ENCODE data around the gene WDR33. TPM values are rescaled to one million over a fixed set of nuclear protein-coding genes. Genes with fewer than 3 reads are reported as not detected.

WDR33 gene
- total and polyA plus RNA-seq, 10 of the 15 experiments (the other 5 are each of a cell fraction or from before 2014, with no cell fraction given), result 29.2 to 73.8 (median 45.6) TPM

DNA sequence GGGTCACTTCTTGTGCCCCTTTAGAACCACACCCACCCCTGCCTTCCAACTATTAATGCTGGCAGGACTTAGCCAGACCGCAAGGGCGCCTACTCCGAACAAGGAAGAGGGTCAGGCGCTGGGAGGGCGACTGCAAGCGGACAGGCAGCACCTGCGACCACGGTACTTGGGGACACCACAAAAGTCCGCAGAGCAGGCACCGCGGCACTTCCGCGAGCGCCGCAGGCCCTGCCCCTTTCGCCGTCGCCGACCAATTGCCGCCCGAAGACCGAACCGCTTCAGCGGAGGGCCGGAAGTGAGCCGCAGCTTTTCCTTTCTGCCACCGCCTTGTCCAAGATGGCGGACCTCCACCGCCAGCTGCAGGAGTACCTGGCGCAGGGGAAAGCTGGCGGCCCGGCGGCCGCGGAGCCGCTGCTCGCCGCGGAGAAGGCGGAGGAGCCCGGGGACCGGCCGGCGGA lies 109.7 kb downstream of the WDR33 start, which contains the start of gene SFT2D3 (continued):
- TF ChIP-seq, protein P1, sequence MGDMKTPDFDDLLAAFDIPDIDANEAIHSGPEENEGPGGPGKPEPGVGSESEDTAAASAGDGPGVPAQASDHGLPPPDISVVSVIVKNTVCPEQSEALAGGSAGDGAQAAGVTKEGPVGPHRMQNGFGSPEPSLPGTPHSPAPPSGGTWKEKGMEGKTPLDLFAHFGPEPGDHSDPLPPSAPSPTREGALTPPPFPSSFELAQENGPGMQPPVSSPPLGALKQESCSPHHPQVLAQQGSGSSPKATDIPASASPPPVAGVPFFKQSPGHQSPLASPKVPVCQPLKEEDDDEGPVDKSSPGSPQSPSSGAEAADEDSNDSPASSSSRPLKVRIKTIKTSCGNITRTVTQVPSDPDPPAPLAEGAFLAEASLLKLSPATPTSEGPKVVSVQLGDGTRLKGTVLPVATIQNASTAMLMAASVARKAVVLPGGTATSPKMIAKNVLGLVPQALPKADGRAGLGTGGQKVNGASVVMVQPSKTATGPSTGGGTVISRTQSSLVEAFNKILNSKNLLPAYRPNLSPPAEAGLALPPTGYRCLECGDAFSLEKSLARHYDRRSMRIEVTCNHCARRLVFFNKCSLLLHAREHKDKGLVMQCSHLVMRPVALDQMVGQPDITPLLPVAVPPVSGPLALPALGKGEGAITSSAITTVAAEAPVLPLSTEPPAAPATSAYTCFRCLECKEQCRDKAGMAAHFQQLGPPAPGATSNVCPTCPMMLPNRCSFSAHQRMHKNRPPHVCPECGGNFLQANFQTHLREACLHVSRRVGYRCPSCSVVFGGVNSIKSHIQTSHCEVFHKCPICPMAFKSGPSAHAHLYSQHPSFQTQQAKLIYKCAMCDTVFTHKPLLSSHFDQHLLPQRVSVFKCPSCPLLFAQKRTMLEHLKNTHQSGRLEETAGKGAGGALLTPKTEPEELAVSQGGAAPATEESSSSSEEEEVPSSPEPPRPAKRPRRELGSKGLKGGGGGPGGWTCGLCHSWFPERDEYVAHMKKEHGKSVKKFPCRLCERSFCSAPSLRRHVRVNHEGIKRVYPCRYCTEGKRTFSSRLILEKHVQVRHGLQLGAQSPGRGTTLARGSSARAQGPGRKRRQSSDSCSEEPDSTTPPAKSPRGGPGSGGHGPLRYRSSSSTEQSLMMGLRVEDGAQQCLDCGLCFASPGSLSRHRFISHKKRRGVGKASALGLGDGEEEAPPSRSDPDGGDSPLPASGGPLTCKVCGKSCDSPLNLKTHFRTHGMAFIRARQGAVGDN (IDR thresholded peaks at IDR 0.05), result no peak; the same call in 1 of the 2 replicates
- TF ChIP-seq CHD2 (IDR thresholded peaks at IDR 0.05; ENCODE audit: borderline replicate concordance, low read depth, low read length) (peak; percentile 49; the same call in 1 of the 2 replicates), CREM (IDR thresholded peaks at IDR 0.05; ENCODE audit: low read depth) (no peak), IKZF2 (IDR thresholded peaks at IDR 0.05) (no peak), NRF1 (conservative IDR thresholded peaks at IDR 0.05; ENCODE audit: low read depth, low read length) (no peak), NFIC (IDR thresholded peaks at IDR 0.05; ENCODE audit: low read depth, low read length) (no peak), STAT1 (conservative IDR thresholded peaks at IDR 0.05) (0 out of 2 replicates have a peak, but pooled peaks have one; percentile 35), SP1 (IDR thresholded peaks at IDR 0.05; ENCODE audit: low read depth, low read length) (peak; percentile 52), TARDBP (IDR thresholded peaks at IDR 0.05; ENCODE audit: borderline replicate concordance) (no peak), DPF2 (IDR thresholded peaks at IDR 0.05) (no peak)
- TF ChIP-seq, protein P2, sequence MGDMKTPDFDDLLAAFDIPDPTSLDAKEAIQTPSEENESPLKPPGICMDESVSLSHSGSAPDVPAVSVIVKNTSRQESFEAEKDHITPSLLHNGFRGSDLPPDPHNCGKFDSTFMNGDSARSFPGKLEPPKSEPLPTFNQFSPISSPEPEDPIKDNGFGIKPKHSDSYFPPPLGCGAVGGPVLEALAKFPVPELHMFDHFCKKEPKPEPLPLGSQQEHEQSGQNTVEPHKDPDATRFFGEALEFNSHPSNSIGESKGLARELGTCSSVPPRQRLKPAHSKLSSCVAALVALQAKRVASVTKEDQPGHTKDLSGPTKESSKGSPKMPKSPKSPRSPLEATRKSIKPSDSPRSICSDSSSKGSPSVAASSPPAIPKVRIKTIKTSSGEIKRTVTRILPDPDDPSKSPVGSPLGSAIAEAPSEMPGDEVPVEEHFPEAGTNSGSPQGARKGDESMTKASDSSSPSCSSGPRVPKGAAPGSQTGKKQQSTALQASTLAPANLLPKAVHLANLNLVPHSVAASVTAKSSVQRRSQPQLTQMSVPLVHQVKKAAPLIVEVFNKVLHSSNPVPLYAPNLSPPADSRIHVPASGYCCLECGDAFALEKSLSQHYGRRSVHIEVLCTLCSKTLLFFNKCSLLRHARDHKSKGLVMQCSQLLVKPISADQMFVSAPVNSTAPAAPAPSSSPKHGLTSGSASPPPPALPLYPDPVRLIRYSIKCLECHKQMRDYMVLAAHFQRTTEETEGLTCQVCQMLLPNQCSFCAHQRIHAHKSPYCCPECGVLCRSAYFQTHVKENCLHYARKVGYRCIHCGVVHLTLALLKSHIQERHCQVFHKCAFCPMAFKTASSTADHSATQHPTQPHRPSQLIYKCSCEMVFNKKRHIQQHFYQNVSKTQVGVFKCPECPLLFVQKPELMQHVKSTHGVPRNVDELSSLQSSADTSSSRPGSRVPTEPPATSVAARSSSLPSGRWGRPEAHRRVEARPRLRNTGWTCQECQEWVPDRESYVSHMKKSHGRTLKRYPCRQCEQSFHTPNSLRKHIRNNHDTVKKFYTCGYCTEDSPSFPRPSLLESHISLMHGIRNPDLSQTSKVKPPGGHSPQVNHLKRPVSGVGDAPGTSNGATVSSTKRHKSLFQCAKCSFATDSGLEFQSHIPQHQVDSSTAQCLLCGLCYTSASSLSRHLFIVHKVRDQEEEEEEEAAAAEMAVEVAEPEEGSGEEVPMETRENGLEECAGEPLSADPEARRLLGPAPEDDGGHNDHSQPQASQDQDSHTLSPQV (IDR thresholded peaks at IDR 0.05), result no peak
- TF ChIP-seq, protein P3, sequence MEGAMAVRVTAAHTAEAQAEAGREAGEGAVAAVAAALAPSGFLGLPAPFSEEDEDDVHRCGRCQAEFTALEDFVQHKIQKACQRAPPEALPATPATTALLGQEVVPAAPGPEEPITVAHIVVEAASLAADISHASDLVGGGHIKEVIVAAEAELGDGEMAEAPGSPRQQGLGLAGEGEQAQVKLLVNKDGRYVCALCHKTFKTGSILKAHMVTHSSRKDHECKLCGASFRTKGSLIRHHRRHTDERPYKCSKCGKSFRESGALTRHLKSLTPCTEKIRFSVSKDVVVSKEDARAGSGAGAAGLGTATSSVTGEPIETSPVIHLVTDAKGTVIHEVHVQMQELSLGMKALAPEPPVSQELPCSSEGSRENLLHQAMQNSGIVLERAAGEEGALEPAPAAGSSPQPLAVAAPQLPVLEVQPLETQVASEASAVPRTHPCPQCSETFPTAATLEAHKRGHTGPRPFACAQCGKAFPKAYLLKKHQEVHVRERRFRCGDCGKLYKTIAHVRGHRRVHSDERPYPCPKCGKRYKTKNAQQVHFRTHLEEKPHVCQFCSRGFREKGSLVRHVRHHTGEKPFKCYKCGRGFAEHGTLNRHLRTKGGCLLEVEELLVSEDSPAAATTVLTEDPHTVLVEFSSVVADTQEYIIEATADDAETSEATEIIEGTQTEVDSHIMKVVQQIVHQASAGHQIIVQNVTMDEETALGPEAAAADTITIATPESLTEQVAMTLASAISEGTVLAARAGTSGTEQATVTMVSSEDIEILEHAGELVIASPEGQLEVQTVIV (IDR thresholded peaks at IDR 0.05; ENCODE audit: borderline replicate concordance, partially characterized antibody), result peak; percentile 88
- TF ChIP-seq, protein P4, sequence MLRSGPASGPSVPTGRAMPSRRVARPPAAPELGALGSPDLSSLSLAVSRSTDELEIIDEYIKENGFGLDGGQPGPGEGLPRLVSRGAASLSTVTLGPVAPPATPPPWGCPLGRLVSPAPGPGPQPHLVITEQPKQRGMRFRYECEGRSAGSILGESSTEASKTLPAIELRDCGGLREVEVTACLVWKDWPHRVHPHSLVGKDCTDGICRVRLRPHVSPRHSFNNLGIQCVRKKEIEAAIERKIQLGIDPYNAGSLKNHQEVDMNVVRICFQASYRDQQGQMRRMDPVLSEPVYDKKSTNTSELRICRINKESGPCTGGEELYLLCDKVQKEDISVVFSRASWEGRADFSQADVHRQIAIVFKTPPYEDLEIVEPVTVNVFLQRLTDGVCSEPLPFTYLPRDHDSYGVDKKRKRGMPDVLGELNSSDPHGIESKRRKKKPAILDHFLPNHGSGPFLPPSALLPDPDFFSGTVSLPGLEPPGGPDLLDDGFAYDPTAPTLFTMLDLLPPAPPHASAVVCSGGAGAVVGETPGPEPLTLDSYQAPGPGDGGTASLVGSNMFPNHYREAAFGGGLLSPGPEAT (IDR thresholded peaks at IDR 0.05; ENCODE audit: low read depth), result no peak; the same call in 1 of the 2 replicates
- TF ChIP-seq, protein P5, sequence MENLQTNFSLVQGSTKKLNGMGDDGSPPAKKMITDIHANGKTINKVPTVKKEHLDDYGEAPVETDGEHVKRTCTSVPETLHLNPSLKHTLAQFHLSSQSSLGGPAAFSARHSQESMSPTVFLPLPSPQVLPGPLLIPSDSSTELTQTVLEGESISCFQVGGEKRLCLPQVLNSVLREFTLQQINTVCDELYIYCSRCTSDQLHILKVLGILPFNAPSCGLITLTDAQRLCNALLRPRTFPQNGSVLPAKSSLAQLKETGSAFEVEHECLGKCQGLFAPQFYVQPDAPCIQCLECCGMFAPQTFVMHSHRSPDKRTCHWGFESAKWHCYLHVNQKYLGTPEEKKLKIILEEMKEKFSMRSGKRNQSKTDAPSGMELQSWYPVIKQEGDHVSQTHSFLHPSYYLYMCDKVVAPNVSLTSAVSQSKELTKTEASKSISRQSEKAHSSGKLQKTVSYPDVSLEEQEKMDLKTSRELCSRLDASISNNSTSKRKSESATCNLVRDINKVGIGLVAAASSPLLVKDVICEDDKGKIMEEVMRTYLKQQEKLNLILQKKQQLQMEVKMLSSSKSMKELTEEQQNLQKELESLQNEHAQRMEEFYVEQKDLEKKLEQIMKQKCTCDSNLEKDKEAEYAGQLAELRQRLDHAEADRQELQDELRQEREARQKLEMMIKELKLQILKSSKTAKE (IDR thresholded peaks at IDR 0.05; ENCODE audit: low read depth, poor library complexity, severe bottlenecking), result no peak
